ENCODE data around the gene ADIPOQ. TPM values are rescaled to one million over a fixed set of nuclear protein-coding genes. Genes with fewer than 3 reads are reported as not detected.
A peak's percentile ranks its signal among the peaks of the same experiment; 100 is the strongest.
"Not testable (repeated sequence)": the region's sequence is repeated elsewhere in the genome, so short reads cannot be mapped to it uniquely, and the experiment has no call there.

ADIPOQ gene
- total RNA-seq, 1 experiment from 2014 or later = not detected

DNA sequence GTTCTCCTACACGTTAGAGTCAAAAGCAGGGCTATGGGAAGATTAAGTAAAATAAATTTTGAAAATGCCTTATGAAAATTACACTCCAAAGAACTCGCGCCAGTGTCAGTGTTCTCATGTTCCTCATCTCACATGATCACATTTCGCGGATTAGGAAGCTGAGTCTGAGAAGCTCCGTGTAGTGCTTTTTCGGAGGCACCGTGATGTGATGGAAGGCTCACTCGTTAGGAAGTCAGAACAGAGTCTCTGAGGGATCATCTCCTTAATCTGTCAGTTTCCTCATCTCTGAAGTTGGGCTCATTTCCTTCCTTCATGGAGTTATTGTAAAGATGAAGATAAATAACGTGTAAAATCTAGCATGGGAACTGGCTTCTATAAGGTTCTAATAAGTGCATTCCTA, 3.2 kb downstream of the ADIPOQ start:
- intact Hi-C loops (cut with micrococcal nuclease) = no loop called here
- DNase-seq (no peak), ATAC-seq (no peak)
- Histone ChIP-seq H3K9ac (ENCODE audit: low read length) (no peak overlapping the region), H4K20me1 (ENCODE audit: low read length) (no peaks in the 10 kb centered on the region), H3K4me3 (ENCODE audit: low read length) (no peak overlapping the region), H3K4me1 (ENCODE audit: insufficient read depth, low read length) (no peaks in the 10 kb centered on the region), H3K36me3 (ENCODE audit: low read depth, low read length) (no peaks in the 10 kb centered on the region), H3F3A (ENCODE audit: low read length, unreplicated experiment) (no peaks in the 10 kb centered on the region), H3K9me3 (ENCODE audit: low read length) (no peaks in the 10 kb centered on the region), H3K9me2 (replicated peaks; ENCODE audit: low read length) (no peaks in the 10 kb centered on the region), H3K79me2 (ENCODE audit: low read length) (no peaks in the 10 kb centered on the region), H3K4me2 (ENCODE audit: low read length) (no peak overlapping the region), H3K27ac (ENCODE audit: low read length) (no peak overlapping the region), H3K27me3 (ENCODE audit: low read length) (peaks cover 10% of the 10 kb centered on the region), H2AFZ (ENCODE audit: low read length) (no peak overlapping the region)
- CTCF ChIA-PET = no interaction called here
- no TSS peak for BruUV-seq (replicated peaks)
- POLR2A ChIA-PET (ENCODE audit: unreplicated experiment) = no interaction called here
- TF ChIP-seq EZH2phosphoT487 (IDR thresholded peaks at IDR 0.05; ENCODE audit: borderline replicate concordance, low read length) (no peak), EZH2 (IDR thresholded peaks at IDR 0.05; ENCODE audit: low read length, unreplicated experiment) (no peak)
- TF ChIP-seq, protein P1, sequence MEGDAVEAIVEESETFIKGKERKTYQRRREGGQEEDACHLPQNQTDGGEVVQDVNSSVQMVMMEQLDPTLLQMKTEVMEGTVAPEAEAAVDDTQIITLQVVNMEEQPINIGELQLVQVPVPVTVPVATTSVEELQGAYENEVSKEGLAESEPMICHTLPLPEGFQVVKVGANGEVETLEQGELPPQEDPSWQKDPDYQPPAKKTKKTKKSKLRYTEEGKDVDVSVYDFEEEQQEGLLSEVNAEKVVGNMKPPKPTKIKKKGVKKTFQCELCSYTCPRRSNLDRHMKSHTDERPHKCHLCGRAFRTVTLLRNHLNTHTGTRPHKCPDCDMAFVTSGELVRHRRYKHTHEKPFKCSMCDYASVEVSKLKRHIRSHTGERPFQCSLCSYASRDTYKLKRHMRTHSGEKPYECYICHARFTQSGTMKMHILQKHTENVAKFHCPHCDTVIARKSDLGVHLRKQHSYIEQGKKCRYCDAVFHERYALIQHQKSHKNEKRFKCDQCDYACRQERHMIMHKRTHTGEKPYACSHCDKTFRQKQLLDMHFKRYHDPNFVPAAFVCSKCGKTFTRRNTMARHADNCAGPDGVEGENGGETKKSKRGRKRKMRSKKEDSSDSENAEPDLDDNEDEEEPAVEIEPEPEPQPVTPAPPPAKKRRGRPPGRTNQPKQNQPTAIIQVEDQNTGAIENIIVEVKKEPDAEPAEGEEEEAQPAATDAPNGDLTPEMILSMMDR (conservative IDR thresholded peaks at IDR 0.05; ENCODE audit: low read depth, low read length) = no peak

DNA sequence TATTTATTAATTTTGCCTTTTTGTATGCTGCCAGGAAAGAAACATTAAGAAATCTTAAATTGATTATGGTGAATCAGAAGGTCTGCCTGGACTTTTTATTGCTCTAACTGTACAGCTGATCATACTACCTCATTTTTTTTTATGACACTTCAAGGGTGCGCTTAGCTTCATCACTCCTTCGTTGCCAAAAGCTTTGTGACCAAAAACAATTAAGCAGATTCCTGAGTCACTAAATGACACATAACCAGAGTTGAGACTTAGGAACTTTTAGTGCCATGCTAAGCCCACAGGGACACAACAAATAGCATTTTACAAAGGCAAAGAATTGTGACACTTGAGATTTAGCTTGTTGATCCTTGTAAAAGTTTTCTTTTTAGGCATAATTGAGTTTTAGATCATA, 4.9 kb downstream of the ADIPOQ start:
- no peaks in the 10 kb centered on the region for H3K36me3 ChIP-seq (ENCODE audit: low read depth, low read length)
- no peaks in the 10 kb centered on the region for H3F3A ChIP-seq (ENCODE audit: low read length, unreplicated experiment)
- H3K9me3 ChIP-seq (ENCODE audit: low read length) = no peaks in the 10 kb centered on the region
- no TSS peak for BruUV-seq (replicated peaks)
- CTCF ChIA-PET = no interaction called here
- peaks cover 10% of the 10 kb centered on the region for H3K27me3 ChIP-seq (ENCODE audit: low read length)
- H3K9me2 ChIP-seq (replicated peaks; ENCODE audit: low read length) = no peaks in the 10 kb centered on the region
- POLR2A ChIA-PET (ENCODE audit: unreplicated experiment) = no interaction called here
- intact Hi-C loops (cut with micrococcal nuclease) = no loop called here
- DNase-seq (no peak), ATAC-seq (no peak)
- no peak overlapping the region for H3K9ac ChIP-seq (ENCODE audit: low read length)
- H2AFZ ChIP-seq (ENCODE audit: low read length) = no peak overlapping the region
- H3K4me2 ChIP-seq (ENCODE audit: low read length) = no peak overlapping the region
- H3K4me1 ChIP-seq (ENCODE audit: insufficient read depth, low read length) = no peaks in the 10 kb centered on the region
- no peaks in the 10 kb centered on the region for H3K79me2 ChIP-seq (ENCODE audit: low read length)
- no peak overlapping the region for H3K27ac ChIP-seq (ENCODE audit: low read length)
- H4K20me1 ChIP-seq (ENCODE audit: low read length) = no peaks in the 10 kb centered on the region
- TF ChIP-seq, protein P1 (conservative IDR thresholded peaks at IDR 0.05; ENCODE audit: low read depth, low read length) = no peak
- TF ChIP-seq EZH2phosphoT487 (IDR thresholded peaks at IDR 0.05; ENCODE audit: borderline replicate concordance, low read length) = no peak
- TF ChIP-seq EZH2 (IDR thresholded peaks at IDR 0.05; ENCODE audit: low read length, unreplicated experiment) = no peak
- no peak overlapping the region for H3K4me3 ChIP-seq (ENCODE audit: low read length)

DNA sequence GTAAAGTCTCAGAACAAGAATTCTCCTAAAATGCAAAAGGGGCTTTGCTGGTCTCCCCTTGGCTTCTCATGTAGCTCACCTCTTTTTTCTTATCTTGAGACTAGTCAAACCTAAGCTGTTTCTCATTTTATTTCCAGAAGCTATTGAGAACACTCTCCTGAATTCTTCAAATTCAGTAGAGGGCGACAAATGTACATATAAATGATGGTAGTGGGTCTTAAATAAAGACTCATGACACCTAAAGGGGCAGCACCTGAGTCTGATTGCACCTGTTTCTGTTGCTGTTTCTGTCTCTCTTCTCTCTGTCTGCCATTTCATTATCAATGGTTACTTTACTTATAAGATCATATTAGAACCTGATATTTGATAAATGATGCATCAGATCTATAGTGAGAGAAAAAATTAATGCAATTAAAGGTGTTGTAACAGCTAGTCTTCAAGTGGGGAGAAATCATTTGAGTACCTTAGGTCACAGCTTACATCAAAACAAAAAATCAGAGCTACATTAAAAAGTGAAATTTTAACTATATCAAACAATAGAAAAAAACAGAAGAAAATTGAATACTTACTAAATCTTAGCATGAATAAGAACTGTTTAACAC, 7.0 kb downstream of the ADIPOQ start:
- ATAC-seq = peak; percentile 70
- Histone ChIP-seq H3K4me1 (ENCODE audit: insufficient read depth, low read length) (no peaks in the 10 kb centered on the region), H3K79me2 (ENCODE audit: low read length) (no peaks in the 10 kb centered on the region), H3K27me3 (ENCODE audit: low read length) (peaks cover 10% of the 10 kb centered on the region), H3K9me2 (replicated peaks; ENCODE audit: low read length) (no peaks in the 10 kb centered on the region), H3K9ac (ENCODE audit: low read length) (no peak overlapping the region), H4K20me1 (ENCODE audit: low read length) (no peaks in the 10 kb centered on the region), H3K27ac (ENCODE audit: low read length) (no peak overlapping the region), H3K36me3 (ENCODE audit: low read depth, low read length) (no peaks in the 10 kb centered on the region), H3K4me2 (ENCODE audit: low read length) (no peak overlapping the region), H3K9me3 (ENCODE audit: low read length) (no peaks in the 10 kb centered on the region), H3F3A (ENCODE audit: low read length, unreplicated experiment) (no peaks in the 10 kb centered on the region), H2AFZ (ENCODE audit: low read length) (no peak overlapping the region), H3K4me3 (ENCODE audit: low read length) (no peak overlapping the region)
- ChIA-PET CTCF (interaction anchor here (0.6 to 1.5 kb wide), 8 partner anchors 61 to 1152 kb away, joined by 3 to 15 read pairs (median 5); partner anchors contain the start of gene RPL39L), POLR2A (ENCODE audit: unreplicated experiment) (interaction anchor here (0.6 to 0.7 kb wide), 2 partner anchors 136 to 150 kb away, joined by 4 read pairs; no protein-coding TSS in a partner anchor)
- TF ChIP-seq, protein P1 (conservative IDR thresholded peaks at IDR 0.05; ENCODE audit: low read depth, low read length) = peak; percentile 85
- TF ChIP-seq EZH2 (IDR thresholded peaks at IDR 0.05; ENCODE audit: low read length, unreplicated experiment) (no peak), EZH2phosphoT487 (IDR thresholded peaks at IDR 0.05; ENCODE audit: borderline replicate concordance, low read length) (no peak)
- no TSS peak for BruUV-seq (replicated peaks)
- DNase-seq = peak; percentile 71
- intact Hi-C loops (cut with micrococcal nuclease) = loop anchor here (1.0 to 2.0 kb wide), 5 partner anchors 81 to 316 kb away; partner anchors contain the start of genes RPL39L and ST6GAL1

DNA sequence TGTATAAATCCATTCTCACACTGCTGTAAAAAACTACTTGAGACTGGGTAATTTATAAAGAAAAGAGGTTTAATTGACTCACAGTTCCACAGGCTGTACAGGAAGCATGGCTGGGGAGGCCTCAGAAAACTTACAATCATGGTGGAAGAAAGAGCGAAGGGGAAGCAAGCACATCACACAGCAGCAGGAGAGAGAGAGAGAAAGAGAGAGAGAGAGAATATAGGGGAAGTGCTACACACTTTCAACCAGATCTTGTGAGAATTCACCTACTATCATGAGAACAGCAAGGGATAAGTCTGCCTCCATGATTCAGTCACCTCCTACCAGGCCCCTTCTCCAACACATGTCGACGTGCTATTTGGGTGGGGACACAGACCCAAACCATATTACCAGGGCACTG, 9.3 kb downstream of the ADIPOQ start:
- H3F3A ChIP-seq (ENCODE audit: low read length, unreplicated experiment); H4K20me1 ChIP-seq (ENCODE audit: low read length); H3K9me2 ChIP-seq (replicated peaks; ENCODE audit: low read length); H3K4me1 ChIP-seq (ENCODE audit: insufficient read depth, low read length); DNase-seq; intact Hi-C loops (cut with micrococcal nuclease); H3K79me2 ChIP-seq (ENCODE audit: low read length); H3K36me3 ChIP-seq (ENCODE audit: low read depth, low read length); H3K9ac ChIP-seq (ENCODE audit: low read length); H3K4me2 ChIP-seq (ENCODE audit: low read length); H3K9me3 ChIP-seq (ENCODE audit: low read length); H2AFZ ChIP-seq (ENCODE audit: low read length); ATAC-seq; H3K27ac ChIP-seq (ENCODE audit: low read length); BruUV-seq (replicated peaks); POLR2A ChIA-PET (ENCODE audit: unreplicated experiment); H3K4me3 ChIP-seq (ENCODE audit: low read length); H3K27me3 ChIP-seq (ENCODE audit: low read length): not testable (repeated sequence)
- CTCF ChIA-PET = interaction anchor here (0.6 kb wide), 1 partner anchor 109 kb away, joined by 4 read pairs; no protein-coding TSS in a partner anchor
